Neutrophil (primary cell): ENCODE data around the gene KRTAP10-12.

Source experiments
- H3K27ac ChIP-seq: fragments of 200-600 bp; sonication (generic); 2 replicates; pipeline ENCODE4 v1.5.1; 2016; ENCODE audit warnings: mild to moderate bottlenecking, moderate library complexity
- H3K27me3 ChIP-seq: fragments of 200-600 bp; sonication (generic); 2 replicates; pipeline ENCODE4 v1.6.0; 2016; ENCODE audit warnings: mild to moderate bottlenecking
- H3K36me3 ChIP-seq: fragments of 200-600 bp; sonication (generic); 2 replicates; pipeline ENCODE4 v1.5.1; 2017
- H3K4me1 ChIP-seq, 2 experiments: fragments of 200-600 bp in 1 of 2; sonication (generic) in 1 of 2; 1 replicate in 1 of 2; 2 replicates in 1 of 2; pipeline versions ENCODE4 v1.5.1 to v1.6.1; 2013 to 2016; ENCODE audit warnings: low read depth in 1 of 2, low read length in 1 of 2, mild to moderate bottlenecking in 1 of 2, moderate library complexity in 1 of 2; ENCODE audit not compliant: control insufficient read depth in 1 of 2, insufficient read depth in 1 of 2
- H3K4me3 ChIP-seq, 2 experiments: fragments of 200-600 bp in 1 of 2; sonication (generic) in 1 of 2; 1 replicate in 1 of 2; 2 replicates in 1 of 2; pipeline ENCODE4 v1.5.1; 2013 to 2016; ENCODE audit warnings: low read depth in 1 of 2, low read length in 1 of 2, mild to moderate bottlenecking in 1 of 2, moderate library complexity in 1 of 2
- H3K9me3 ChIP-seq: fragments of 200-600 bp; sonication (generic); 2 replicates; pipeline ENCODE4 v1.5.1; 2016
- CTCF ChIP-seq: fragments of 200-600 bp; sonication (generic); IDR thresholded peaks from 2 replicates; pipeline ENCODE4 v1.5.1; 2016; ENCODE audit warnings: antibody characterized with exemption

Gene KRTAP10-12

GRCh38 chr21:44736291-44737004 is 39.5 kb downstream of the KRTAP10-12 start:
- TF ChIP-seq CTCF, result no peak
- no peak overlapping the region for H3K27ac ChIP-seq
- H3K36me3 ChIP-seq, result no peaks in the 10 kb centered on the region
- no peaks in the 10 kb centered on the region for H3K4me1 ChIP-seq
- no peaks in the 10 kb centered on the region for H3K27me3 ChIP-seq
- H3K4me3 ChIP-seq, result no peak overlapping the region
- no peaks in the 10 kb centered on the region for H3K9me3 ChIP-seq

DNA sequence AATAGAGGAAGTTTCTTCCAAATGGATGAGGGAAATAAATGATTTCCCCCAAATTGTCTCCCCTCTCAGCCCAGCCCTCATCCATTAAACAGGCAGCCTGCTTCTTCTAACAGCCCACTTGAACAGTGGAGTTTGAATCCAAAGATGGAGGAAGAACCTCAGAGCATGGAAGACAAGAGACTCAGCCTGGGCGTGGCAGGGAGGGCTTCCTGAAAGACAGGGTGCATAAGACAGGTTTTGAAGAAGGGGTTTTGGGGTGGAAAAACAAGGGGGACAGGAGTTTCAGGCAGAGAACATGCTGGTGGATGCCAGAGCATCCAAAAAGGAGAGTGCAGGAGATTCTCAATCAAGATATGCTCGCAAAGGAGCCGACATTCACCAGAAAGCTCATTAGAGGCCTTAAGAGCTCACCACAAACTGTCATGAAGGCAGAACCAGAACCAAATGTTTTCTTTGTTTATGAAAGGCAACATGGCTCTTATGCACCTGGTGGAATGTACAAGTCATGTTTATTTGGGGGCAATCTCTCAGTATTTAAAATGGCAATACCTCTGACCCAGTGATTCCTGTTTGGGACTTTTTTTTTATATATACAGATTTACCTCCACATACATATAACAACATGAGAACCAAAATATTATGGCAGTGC is 40.9 kb downstream of the KRTAP10-12 start:
- H3K9me3 ChIP-seq, result no peaks in the 10 kb centered on the region
- no peaks in the 10 kb centered on the region for H3K36me3 ChIP-seq
- H3K27ac ChIP-seq, result no peak overlapping the region
- TF ChIP-seq CTCF, result no peak
- H3K4me3 ChIP-seq, result no peak overlapping the region
- no peaks in the 10 kb centered on the region for H3K4me1 ChIP-seq
- no peaks in the 10 kb centered on the region for H3K27me3 ChIP-seq

- H3K27me3 ChIP-seq, result peaks cover under 1% of the 10 kb centered on the region
- H3K4me3 ChIP-seq, result no peak overlapping the region
- no peaks in the 10 kb centered on the region for H3K36me3 ChIP-seq
- H3K4me1 ChIP-seq, result no peaks in the 10 kb centered on the region
- H3K27ac ChIP-seq, result no peak overlapping the region
- no peaks in the 10 kb centered on the region for H3K9me3 ChIP-seq
- no peak for TF ChIP-seq CTCF
Observed at GRCh38 chr21:44738621-44739020, 41.6 kb downstream of the KRTAP10-12 start.

- Histone ChIP-seq H3K36me3 (no peaks in the 10 kb centered on the region), H3K4me1 (no peaks in the 10 kb centered on the region), H3K9me3 (no peaks in the 10 kb centered on the region), H3K27me3 (peaks cover 8% of the 10 kb centered on the region), H3K4me3 (no peak overlapping the region), H3K27ac (no peak overlapping the region)
- no peak for TF ChIP-seq CTCF
Observed at GRCh38 chr21:44739316-44739715, 42.3 kb downstream of the KRTAP10-12 start.

DNA sequence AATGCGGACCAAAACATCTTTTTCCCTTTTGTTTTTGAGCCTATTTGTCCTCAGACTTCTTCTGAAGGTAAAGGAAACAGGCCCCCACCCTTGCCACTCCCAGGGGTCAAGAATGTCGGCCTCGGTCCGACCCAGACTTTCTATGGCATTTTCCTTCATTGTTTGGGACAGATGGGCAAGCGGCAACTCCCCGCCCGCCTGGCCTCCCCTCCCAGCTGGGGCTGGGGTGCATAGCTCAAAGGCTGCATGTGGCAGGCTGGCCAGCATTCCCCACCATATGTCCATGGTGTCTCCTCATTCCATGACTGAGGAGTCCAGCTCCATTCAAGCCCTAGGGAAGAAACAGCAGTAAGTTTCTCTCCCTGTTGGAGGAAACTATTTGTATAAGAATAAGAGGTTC is 43.8 kb downstream of the KRTAP10-12 start:
- no peaks in the 10 kb centered on the region for H3K9me3 ChIP-seq
- H3K27ac ChIP-seq, result no peak overlapping the region
- no peaks in the 10 kb centered on the region for H3K36me3 ChIP-seq
- H3K4me3 ChIP-seq, result no peak overlapping the region
- peaks cover 15% of the 10 kb centered on the region for H3K27me3 ChIP-seq
- no peaks in the 10 kb centered on the region for H3K4me1 ChIP-seq
- no peak for TF ChIP-seq CTCF
